Stimulated activated CD4-positive, alpha-beta T cell treated with anti-CD3 and anti-CD28 coated beads, Interleukin-15, amount 100 ng/mL, for 24 hours (primary cell): ENCODE measurements around the gene PDE9A.
A peak's percentile ranks its signal among the peaks of the same experiment; 100 is the strongest.

Source experiments
- DNase-seq: peaks from one replicate; pipeline ENCODE4 v3.0.0-alpha.2; 2020

Gene PDE9A

GRCh38 chr21:42644223-42645208 is 8.9 kb upstream of the PDE9A start:
- DNase-seq: no peak

DNA sequence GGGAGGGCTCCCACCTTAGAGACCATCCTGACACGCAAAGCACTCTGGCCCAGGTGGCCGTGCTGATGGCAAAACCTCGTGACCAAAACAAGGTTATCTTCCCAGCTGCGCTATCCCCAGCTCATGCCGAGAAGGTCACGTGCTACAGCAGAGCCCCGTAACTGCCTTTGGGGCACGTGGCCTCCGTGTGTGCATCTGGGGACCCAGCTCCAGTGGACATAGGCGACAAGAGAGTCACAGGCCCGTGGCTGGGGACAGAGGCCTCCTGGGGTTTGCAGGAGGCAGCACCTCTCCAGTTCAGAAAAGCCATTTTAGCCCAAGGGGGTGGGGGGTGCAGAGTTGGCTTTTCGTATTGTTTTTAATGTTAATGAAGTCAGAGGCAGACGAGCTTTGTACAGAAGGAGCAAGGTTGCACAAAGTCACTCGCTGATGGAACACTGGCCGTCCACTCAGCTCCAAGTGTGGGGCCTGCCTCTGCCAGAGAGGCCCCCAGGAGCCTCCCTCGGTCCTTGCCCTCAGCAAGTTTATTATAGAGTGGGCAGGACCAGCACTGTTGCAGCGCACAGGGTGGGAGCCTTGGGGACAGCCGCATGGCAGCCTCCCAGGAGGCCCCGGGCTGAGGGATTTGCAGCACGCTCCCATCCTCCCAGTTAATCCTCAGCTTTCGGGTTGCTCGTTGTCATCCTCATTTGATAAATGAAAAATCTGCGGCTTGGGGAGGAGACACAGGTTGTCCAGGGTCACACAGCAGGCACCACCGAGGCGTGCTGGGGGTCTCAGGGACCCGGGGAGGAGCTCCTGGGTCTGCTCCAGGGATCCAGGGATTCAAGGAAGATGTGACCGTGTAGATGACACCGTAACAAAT is 8.0 kb upstream of the PDE9A start:
- DNase-seq: no peak

GRCh38 chr21:42646076-42646825 is 7.2 kb upstream of the PDE9A start:
- DNase-seq: no peak

- no peak for DNase-seq
Observed at GRCh38 chr21:42646836-42647235, 6.6 kb upstream of the PDE9A start.

DNA sequence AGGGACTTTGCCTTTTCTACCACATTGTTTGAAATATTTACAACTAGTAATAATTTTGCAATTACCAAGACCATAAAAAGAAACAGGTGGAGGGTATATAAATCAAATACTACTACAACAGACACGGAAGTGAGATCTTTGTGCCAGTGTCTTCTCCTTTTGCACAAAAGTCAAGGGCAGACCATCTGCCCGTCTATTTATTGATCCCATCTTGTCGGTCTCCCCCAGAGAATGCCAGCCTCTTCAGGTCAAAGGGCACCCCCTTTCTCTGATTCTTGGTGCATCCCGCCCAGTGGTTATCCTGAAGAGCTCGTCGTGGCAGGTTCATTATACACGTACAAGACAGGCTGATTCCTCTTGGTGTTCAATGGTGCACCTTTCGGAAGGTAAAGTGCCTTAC is 4.8 kb upstream of the PDE9A start:
- no peak for DNase-seq

- DNase-seq: no peak
Observed at GRCh38 chr21:42649122-42650032, 4.0 kb upstream of the PDE9A start.

DNA sequence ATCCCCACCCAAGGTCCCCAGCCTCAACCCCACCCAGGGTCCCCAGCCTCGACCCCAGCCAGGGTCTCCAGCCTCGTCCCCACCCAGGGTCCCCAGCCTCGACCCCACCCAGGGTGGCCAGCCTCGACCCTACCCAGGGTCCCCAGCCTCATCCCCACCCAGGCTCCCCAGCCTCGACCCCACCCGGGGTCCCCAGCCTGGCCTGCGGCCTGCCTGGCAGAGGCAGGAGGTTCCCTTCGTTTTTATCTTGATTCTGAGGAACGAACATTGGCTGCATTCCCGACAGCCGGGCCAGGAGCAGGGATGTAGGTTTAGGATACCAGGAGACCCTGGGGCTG is 3.4 kb upstream of the PDE9A start:
- no peak for DNase-seq

GRCh38 chr21:42650441-42651421 is 2.7 kb upstream of the PDE9A start:
- DNase-seq: no peak

GRCh38 chr21:42651515-42652401 is 1.7 kb upstream of the PDE9A start:
- DNase-seq: no peak

- DNase-seq: no peak
Observed at GRCh38 chr21:42652527-42653230, 742 bp upstream of the PDE9A start.

- peak; percentile 32 for DNase-seq
Observed at GRCh38 chr21:42654179-42654912, 925 bp downstream of the PDE9A start.

GRCh38 chr21:42654913-42655795 is 1.7 kb downstream of the PDE9A start:
- peak; percentile 19 for DNase-seq

DNA sequence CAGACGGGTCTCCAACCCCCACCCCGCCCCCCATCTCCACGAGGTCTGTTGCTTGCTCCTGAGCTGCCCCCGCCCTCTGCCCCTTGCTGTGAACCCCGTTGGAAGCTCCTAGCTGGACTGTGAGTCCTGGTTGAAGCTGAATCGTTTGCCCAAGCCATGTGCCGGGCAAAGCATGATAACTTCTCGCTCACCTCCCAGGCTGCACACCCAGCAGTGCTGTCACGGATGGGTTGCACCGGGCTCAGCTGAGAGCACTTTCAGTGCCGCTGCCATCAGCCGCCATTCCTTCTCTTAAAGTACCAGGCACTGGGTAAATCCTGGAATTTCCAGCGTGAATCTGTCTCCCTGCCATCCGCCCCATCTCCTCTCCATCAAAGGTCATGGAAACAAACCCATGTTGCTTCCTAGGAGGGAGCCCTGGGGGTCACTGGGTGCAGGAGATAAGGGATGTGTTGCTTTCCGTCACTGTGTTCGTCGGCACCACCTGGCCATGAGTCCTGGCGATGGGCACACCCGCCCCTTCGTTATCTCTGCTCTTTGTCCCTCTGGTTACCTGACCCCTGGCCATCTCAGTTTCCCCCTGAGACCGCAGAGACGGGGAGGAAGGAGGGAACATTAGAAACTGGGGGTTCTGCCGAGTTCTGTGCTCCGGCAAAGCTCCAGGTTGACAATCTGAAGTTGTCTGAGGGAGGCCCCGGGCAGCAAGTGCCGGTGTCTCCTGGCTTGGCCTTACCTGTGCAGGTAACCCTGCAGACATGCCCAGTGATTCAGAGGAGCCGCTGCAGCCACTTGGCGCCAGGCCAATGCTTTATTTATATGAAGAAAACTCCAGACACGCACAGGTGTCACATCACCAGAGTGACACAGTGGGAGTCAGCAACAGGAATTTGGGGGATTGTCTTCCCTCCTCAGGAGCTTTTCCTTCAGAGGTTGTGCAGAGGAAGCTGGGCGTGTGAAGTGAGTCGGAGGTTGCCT is 2.7 kb downstream of the PDE9A start:
- no peak for DNase-seq

- no peak for DNase-seq
Observed at GRCh38 chr21:42656872-42657271, 3.5 kb downstream of the PDE9A start.

DNA sequence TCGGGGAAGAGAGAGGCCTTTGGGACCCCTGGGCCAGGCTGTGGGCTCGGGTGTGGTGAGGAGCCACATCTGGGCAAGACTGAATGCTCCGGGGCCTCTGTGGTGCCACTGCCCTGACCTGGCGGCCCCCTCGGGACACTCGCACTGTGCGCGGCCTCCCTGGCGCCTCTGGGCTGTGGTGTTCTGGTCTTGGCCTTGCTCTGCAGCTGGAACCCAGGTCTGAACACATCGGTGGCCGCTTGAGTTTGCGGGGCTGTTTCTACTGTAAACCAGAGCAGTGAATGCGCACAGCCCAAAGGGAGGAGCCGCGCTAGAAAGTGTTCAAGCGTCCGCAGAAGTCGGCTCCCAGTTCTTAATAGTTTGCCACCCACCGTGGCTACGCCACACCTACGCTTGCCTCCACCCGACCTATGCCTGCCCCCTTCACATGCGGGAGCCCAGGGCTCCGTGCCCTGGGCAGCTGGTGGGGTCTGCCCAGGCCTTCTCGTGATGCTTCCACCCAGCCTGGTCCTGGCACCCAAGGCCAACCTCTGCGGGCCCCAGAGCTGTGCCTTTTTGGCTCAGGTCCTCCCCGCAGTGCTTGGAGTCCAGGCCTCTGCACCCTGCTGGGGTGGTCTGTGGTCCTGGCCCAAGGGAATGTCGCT is 4.4 kb downstream of the PDE9A start:
- no peak for DNase-seq
